ENCODE data around the gene PCDHB10. TPM values are rescaled to one million over a fixed set of nuclear protein-coding genes. Genes with fewer than 3 reads are reported as not detected.
"Not testable (repeated sequence)": the region's sequence is repeated elsewhere in the genome, so short reads cannot be mapped to it uniquely, and the experiment has no call there.

Gene PCDHB10
- total RNA-seq, 1 donor = 2.2 TPM

DNA sequence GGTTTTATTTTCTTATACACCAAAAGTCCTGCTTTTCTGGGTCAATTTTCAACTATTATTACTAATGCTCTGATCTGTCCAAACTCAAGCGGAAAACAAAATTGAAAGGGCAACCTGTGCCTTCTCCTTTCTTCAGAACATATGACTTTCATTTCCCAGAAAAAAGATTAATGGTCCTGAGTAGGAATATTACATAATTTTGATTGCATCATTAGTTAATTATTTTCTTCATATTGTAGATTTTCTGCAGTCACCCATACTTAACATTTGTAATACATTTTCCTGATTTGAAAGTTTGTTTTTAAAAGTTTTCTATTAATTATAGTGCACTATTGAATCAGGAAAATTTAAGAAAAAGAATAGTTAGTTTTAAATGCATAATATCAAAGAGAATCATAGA, 16.2 kb upstream of the PCDHB10 start:
- no peaks in the 10 kb centered on the region for H3K79me2 ChIP-seq (ENCODE audit: insufficient read depth, low read length)
- H3K36me3 ChIP-seq (ENCODE audit: insufficient read depth, low read length) = no peaks in the 10 kb centered on the region
- no peak overlapping the region for H3K27ac ChIP-seq (ENCODE audit: low read depth, low read length)
- TF ChIP-seq, protein P1, sequence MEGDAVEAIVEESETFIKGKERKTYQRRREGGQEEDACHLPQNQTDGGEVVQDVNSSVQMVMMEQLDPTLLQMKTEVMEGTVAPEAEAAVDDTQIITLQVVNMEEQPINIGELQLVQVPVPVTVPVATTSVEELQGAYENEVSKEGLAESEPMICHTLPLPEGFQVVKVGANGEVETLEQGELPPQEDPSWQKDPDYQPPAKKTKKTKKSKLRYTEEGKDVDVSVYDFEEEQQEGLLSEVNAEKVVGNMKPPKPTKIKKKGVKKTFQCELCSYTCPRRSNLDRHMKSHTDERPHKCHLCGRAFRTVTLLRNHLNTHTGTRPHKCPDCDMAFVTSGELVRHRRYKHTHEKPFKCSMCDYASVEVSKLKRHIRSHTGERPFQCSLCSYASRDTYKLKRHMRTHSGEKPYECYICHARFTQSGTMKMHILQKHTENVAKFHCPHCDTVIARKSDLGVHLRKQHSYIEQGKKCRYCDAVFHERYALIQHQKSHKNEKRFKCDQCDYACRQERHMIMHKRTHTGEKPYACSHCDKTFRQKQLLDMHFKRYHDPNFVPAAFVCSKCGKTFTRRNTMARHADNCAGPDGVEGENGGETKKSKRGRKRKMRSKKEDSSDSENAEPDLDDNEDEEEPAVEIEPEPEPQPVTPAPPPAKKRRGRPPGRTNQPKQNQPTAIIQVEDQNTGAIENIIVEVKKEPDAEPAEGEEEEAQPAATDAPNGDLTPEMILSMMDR (IDR thresholded peaks at IDR 0.05; ENCODE audit: extremely low read depth, low read depth, low read length) = no peak
- H3K4me3 ChIP-seq (ENCODE audit: insufficient read depth, low read length) = no peak overlapping the region
- H3K4me1 ChIP-seq (ENCODE audit: insufficient read depth, low read length) = no peaks in the 10 kb centered on the region
- H2AFZ ChIP-seq (ENCODE audit: low read length) = no peak overlapping the region
- H3K27me3 ChIP-seq (ENCODE audit: insufficient read depth, low read length) = no peaks in the 10 kb centered on the region
- H3K9me3 ChIP-seq (ENCODE audit: low read depth, low read length) = no peaks in the 10 kb centered on the region
- DNase-seq (ENCODE audit: insufficient read length, low spot score, missing footprints) = no peak
- no peak overlapping the region for H3K4me2 ChIP-seq (ENCODE audit: insufficient read depth, low read length)
- H4K20me1 ChIP-seq (ENCODE audit: insufficient read depth, low read length) = no peaks in the 10 kb centered on the region

DNA sequence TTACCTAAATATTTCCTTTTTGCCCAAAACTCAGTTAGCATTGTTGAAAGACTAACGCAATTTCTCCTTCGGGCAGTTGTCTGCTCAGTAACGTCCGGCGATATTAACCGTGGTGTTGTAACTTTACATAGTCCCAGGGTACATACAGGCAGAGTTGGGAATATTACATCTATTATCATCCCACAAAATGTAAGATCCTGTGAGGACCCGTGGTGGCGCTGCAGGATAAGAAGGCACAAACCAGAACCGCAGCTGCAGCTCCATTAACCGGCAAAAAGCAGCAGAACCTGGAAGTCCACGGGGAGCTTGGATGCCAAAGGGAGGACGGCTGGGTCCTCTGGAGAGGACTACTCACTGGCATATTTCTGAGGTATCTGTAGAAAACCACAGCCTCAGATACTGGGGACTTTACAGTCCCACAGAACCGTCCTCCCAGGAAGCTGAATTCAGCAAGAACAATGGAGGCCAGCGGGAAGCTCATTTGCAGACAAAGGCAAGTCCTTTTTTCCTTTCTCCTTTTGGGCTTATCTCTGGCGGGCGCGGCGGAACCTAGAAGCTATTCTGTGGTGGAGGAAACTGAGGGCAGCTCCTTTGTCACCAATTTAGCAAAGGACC, 14.5 kb upstream of the PCDHB10 start, which contains the start of gene PCDHB8:
Gene PCDHB8 (plus strand): TSS at position 214 of the 615 bp plus-strand sequence. CDS start 245 bp downstream, at position 459.
- H3K79me2 ChIP-seq (ENCODE audit: insufficient read depth, low read length); H2AFZ ChIP-seq (ENCODE audit: low read length); H3K9me3 ChIP-seq (ENCODE audit: low read depth, low read length); H3K4me1 ChIP-seq (ENCODE audit: insufficient read depth, low read length); H3K27ac ChIP-seq (ENCODE audit: low read depth, low read length); H3K4me3 ChIP-seq (ENCODE audit: insufficient read depth, low read length); H3K36me3 ChIP-seq (ENCODE audit: insufficient read depth, low read length); H3K4me2 ChIP-seq (ENCODE audit: insufficient read depth, low read length); DNase-seq (ENCODE audit: insufficient read length, low spot score, missing footprints); H3K27me3 ChIP-seq (ENCODE audit: insufficient read depth, low read length); H4K20me1 ChIP-seq (ENCODE audit: insufficient read depth, low read length): not testable (repeated sequence)
- TF ChIP-seq, protein P1 (IDR thresholded peaks at IDR 0.05; ENCODE audit: extremely low read depth, low read depth, low read length) = peak; percentile 17

DNA sequence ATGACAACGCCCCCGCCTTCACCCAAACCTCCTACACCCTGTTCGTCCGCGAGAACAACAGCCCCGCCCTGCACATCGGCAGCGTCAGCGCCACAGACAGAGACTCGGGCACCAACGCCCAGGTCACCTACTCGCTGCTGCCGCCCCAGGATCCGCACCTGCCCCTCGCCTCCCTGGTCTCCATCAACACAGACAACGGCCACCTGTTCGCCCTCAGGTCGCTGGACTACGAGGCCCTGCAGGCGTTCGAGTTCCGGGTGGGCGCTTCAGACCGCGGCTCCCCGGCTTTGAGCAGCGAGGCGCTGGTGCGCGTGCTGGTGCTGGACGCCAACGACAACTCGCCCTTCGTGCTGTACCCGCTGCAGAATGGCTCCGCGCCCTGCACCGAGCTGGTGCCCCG, 12.8 kb upstream of the PCDHB10 start:
- not testable (repeated sequence) for H3K4me3 ChIP-seq (ENCODE audit: insufficient read depth, low read length); DNase-seq (ENCODE audit: insufficient read length, low spot score, missing footprints); H3K4me2 ChIP-seq (ENCODE audit: insufficient read depth, low read length); H3K79me2 ChIP-seq (ENCODE audit: insufficient read depth, low read length); H3K27ac ChIP-seq (ENCODE audit: low read depth, low read length); H2AFZ ChIP-seq (ENCODE audit: low read length); H3K27me3 ChIP-seq (ENCODE audit: insufficient read depth, low read length); H4K20me1 ChIP-seq (ENCODE audit: insufficient read depth, low read length); H3K36me3 ChIP-seq (ENCODE audit: insufficient read depth, low read length); H3K4me1 ChIP-seq (ENCODE audit: insufficient read depth, low read length); H3K9me3 ChIP-seq (ENCODE audit: low read depth, low read length)

DNA sequence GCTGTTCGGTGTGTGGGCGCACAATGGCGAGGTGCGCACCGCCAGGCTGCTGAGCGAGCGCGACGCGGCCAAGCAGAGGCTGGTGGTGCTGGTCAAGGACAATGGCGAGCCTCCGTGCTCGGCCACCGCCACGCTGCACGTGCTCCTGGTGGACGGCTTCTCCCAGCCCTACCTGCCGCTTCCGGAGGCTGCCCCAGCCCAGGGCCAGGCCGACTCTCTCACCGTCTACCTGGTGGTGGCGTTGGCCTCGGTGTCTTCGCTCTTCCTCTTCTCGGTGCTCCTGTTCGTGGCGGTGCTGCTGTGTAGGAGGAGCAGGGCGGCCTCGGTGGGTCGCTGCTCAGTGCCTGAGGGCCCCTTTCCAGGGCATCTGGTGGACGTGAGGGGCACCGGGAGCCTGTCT, 12.3 kb upstream of the PCDHB10 start:
- not testable (repeated sequence) for H2AFZ ChIP-seq (ENCODE audit: low read length); H3K27ac ChIP-seq (ENCODE audit: low read depth, low read length); H3K4me3 ChIP-seq (ENCODE audit: insufficient read depth, low read length); H3K36me3 ChIP-seq (ENCODE audit: insufficient read depth, low read length); H3K9me3 ChIP-seq (ENCODE audit: low read depth, low read length); DNase-seq (ENCODE audit: insufficient read length, low spot score, missing footprints); H3K4me2 ChIP-seq (ENCODE audit: insufficient read depth, low read length); H3K27me3 ChIP-seq (ENCODE audit: insufficient read depth, low read length); H3K79me2 ChIP-seq (ENCODE audit: insufficient read depth, low read length); H3K4me1 ChIP-seq (ENCODE audit: insufficient read depth, low read length); H4K20me1 ChIP-seq (ENCODE audit: insufficient read depth, low read length)

DNA sequence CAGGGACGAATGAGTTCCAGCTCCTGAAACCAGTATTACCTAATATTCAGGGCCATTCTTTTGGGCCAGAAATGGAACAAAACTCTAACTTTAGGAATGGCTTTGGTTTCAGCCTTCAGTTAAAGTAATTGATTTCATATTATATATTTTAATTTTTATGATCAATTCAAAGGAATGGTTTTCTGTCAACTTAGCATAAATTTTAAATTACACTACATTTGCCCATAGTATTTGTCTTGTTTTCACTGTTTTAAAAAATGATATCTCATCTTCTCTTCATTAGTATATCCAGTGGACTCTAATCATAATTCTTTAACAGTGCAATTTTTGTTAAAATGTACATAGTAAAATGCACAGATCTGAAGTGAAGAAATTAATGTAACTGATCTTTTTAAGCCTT, 11.8 kb upstream of the PCDHB10 start:
- no peak overlapping the region for H3K4me2 ChIP-seq (ENCODE audit: insufficient read depth, low read length)
- no peaks in the 10 kb centered on the region for H3K4me1 ChIP-seq (ENCODE audit: insufficient read depth, low read length)
- H3K79me2 ChIP-seq (ENCODE audit: insufficient read depth, low read length) = no peaks in the 10 kb centered on the region
- no peak overlapping the region for H2AFZ ChIP-seq (ENCODE audit: low read length)
- H3K36me3 ChIP-seq (ENCODE audit: insufficient read depth, low read length) = no peaks in the 10 kb centered on the region
- no peaks in the 10 kb centered on the region for H4K20me1 ChIP-seq (ENCODE audit: insufficient read depth, low read length)
- no peaks in the 10 kb centered on the region for H3K9me3 ChIP-seq (ENCODE audit: low read depth, low read length)
- no peaks in the 10 kb centered on the region for H3K27me3 ChIP-seq (ENCODE audit: insufficient read depth, low read length)
- TF ChIP-seq, protein P1 (IDR thresholded peaks at IDR 0.05; ENCODE audit: extremely low read depth, low read depth, low read length) = no peak
- no peak overlapping the region for H3K27ac ChIP-seq (ENCODE audit: low read depth, low read length)
- no peak overlapping the region for H3K4me3 ChIP-seq (ENCODE audit: insufficient read depth, low read length)
- DNase-seq (ENCODE audit: insufficient read length, low spot score, missing footprints) = no peak

Data from osteoblast (primary cell).